SK-N-SH treated with all-trans-retinoic acid at 6 μM for 48 hours (cell line): ENCODE results near the gene LRRC4B.

Source experiments
- ATAC-seq: fragments of 200-7000 bp; cut with Tn5 transposase; 3 replicates; pipeline ENCODE4 v1.9.1; 2020; ENCODE audit warnings: mild to moderate bottlenecking, moderate library complexity
- ARNTL ChIP-seq: fragments of 450-650 bp; formaldehyde crosslinking; IDR thresholded peaks from 2 replicates; pipeline ENCODE4 v1.5.0; 2020; ENCODE audit warnings: low read depth, mild to moderate bottlenecking, moderate library complexity, borderline replicate concordance
- BACH2 ChIP-seq: fragments of 250-450 bp; sonication (Bioruptor Pico); IDR thresholded peaks from 2 replicates; pipeline ENCODE4 v1.9.0; 2021; ENCODE audit warnings: mild to moderate bottlenecking, borderline replicate concordance
- CSDC2 ChIP-seq: fragments of 250-450 bp; sonication (Bioruptor Pico); IDR thresholded peaks from 2 replicates; pipeline ENCODE4 v1.5.0; 2020; ENCODE audit warnings: mild to moderate bottlenecking, moderate library complexity
- ESRRG ChIP-seq: fragments of 250-450 bp; sonication (Bioruptor Pico); IDR thresholded peaks from 2 replicates; pipeline ENCODE4 v1.6.1; 2021; ENCODE audit warnings: mild to moderate bottlenecking
- ISL1 ChIP-seq: fragments of 250-450 bp; sonication (Bioruptor Pico); IDR thresholded peaks from 2 replicates; pipeline ENCODE4 v2.1.2; 2022; ENCODE audit warnings: mild to moderate bottlenecking, moderate library complexity
- OSR1 ChIP-seq: fragments of 250-450 bp; sonication (Bioruptor Pico); IDR thresholded peaks from 2 replicates; pipeline ENCODE4 v1.8.0; 2022; ENCODE audit warnings: moderate library complexity, mild to moderate bottlenecking, inconsistent platforms
- PPARA ChIP-seq: fragments of 250-450 bp; sonication (Bioruptor Pico); IDR thresholded peaks from 2 replicates; pipeline ENCODE4 v1.5.0; 2020; ENCODE audit warnings: mild to moderate bottlenecking, borderline replicate concordance
- RARB ChIP-seq: fragments of 250-450 bp; sonication (Bioruptor Pico); IDR thresholded peaks from 2 replicates; pipeline ENCODE4 v1.8.0; 2021; ENCODE audit warnings: mild to moderate bottlenecking, moderate library complexity
- SNAI2 ChIP-seq: fragments of 250-450 bp; sonication (Bioruptor Pico); IDR thresholded peaks from 2 replicates; pipeline ENCODE4 v1.5.0; 2020; ENCODE audit warnings: mild to moderate bottlenecking, moderate library complexity
- TCF4 ChIP-seq: fragments of 250-450 bp; sonication (Bioruptor Pico); IDR thresholded peaks from 2 replicates; pipeline ENCODE4 v1.8.0; 2021; ENCODE audit warnings: mild to moderate bottlenecking, moderate library complexity, borderline replicate concordance
- TOX ChIP-seq: fragments of 250-450 bp; sonication (Bioruptor Pico); IDR thresholded peaks from 2 replicates; pipeline ENCODE4 v1.8.0; 2021; ENCODE audit warnings: mild to moderate bottlenecking, moderate library complexity, borderline replicate concordance
- ZC3H10 ChIP-seq: fragments of 250-450 bp; sonication (Bioruptor Pico); IDR thresholded peaks from 2 replicates; pipeline ENCODE4 v1.5.1; 2021; ENCODE audit warnings: mild to moderate bottlenecking, moderate library complexity
- ZFP3 ChIP-seq: fragments of 250-450 bp; sonication (Bioruptor Pico); IDR thresholded peaks from 2 replicates; pipeline ENCODE4 v1.5.0; 2020; ENCODE audit warnings: mild to moderate bottlenecking, moderate library complexity
- ZFP30 ChIP-seq: fragments of 450-650 bp; formaldehyde crosslinking; IDR thresholded peaks from 2 replicates; pipeline ENCODE4 v1.5.0; 2022; ENCODE audit warnings: mild to moderate bottlenecking, moderate library complexity
- ZNF565 ChIP-seq: fragments of 450-650 bp; formaldehyde crosslinking; conservative IDR thresholded peaks from 2 replicates; pipeline ENCODE4 v1.5.0; 2020; ENCODE audit warnings: low read depth, mild to moderate bottlenecking, moderate library complexity
- ZNF70 ChIP-seq: fragments of 450-650 bp; formaldehyde crosslinking; IDR thresholded peaks from 2 replicates; pipeline ENCODE4 v1.5.0; 2020; ENCODE audit warnings: mild to moderate bottlenecking, moderate library complexity
- ZNF8 ChIP-seq: fragments of 450-650 bp; formaldehyde crosslinking; IDR thresholded peaks from 2 replicates; pipeline ENCODE4 v1.5.0; 2020; ENCODE audit warnings: mild to moderate bottlenecking, moderate library complexity
- TF ChIP-seq, protein P1 (sequence below): fragments of 250-450 bp; sonication (Bioruptor Pico); IDR thresholded peaks from 2 replicates; pipeline ENCODE4 v1.8.0; 2020; ENCODE audit warnings: mild to moderate bottlenecking, moderate library complexity, borderline replicate concordance
- TF ChIP-seq, protein P2 (sequence below): fragments of 250-450 bp; sonication (Bioruptor Pico); IDR thresholded peaks from 2 replicates; pipeline ENCODE4 v1.5.1; 2020; ENCODE audit warnings: low read depth, mild to moderate bottlenecking, moderate library complexity
- TF ChIP-seq, protein P3 (sequence below): fragments of 250-450 bp; sonication (Bioruptor Pico); IDR thresholded peaks from 2 replicates; pipeline ENCODE4 v1.8.0; 2021; ENCODE audit warnings: low read depth, mild to moderate bottlenecking, moderate library complexity, borderline replicate concordance

Gene LRRC4B

DNA sequence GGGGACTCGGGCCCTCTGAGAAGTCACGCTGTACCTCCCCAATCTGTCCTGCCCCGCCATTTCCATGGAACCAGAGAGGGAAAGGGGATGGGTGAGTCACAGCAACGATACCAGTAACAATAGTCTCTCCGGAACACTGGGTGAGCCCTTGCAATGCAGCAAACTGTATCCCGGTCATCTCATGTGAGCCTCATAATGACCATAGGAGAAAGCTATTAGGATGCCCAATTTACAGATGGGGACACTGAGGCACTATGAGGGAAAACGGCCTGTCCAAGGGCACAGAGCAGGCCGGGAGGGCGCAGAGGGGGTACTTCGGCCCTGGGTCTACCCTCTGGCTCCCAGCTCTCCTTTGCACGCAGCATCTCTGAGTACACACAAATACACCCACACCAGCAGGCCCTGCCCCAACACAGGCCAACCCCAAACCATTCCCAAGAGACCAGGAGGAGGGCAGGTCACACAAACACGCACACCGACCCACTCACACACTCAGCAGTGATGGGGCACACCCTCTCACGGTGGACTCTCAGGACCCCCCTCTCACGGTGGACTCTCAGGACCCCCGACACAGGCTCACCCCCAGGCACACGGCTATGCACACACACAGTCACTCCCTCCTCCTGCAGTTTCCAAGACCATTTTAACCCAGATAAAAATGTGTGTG, 18.2 kb downstream of the LRRC4B start:
- ATAC-seq: no peak
- no peak for TF ChIP-seq ARNTL (CRISPR knock-in tag)
- TF ChIP-seq ZFP3 (CRISPR knock-in tag): no peak
- TF ChIP-seq ZNF565 (CRISPR knock-in tag): no peak
- TF ChIP-seq BACH2: no peak
- TF ChIP-seq SNAI2: no peak
- no peak for TF ChIP-seq TCF4 (CRISPR knock-in tag)
- TF ChIP-seq, protein P1, sequence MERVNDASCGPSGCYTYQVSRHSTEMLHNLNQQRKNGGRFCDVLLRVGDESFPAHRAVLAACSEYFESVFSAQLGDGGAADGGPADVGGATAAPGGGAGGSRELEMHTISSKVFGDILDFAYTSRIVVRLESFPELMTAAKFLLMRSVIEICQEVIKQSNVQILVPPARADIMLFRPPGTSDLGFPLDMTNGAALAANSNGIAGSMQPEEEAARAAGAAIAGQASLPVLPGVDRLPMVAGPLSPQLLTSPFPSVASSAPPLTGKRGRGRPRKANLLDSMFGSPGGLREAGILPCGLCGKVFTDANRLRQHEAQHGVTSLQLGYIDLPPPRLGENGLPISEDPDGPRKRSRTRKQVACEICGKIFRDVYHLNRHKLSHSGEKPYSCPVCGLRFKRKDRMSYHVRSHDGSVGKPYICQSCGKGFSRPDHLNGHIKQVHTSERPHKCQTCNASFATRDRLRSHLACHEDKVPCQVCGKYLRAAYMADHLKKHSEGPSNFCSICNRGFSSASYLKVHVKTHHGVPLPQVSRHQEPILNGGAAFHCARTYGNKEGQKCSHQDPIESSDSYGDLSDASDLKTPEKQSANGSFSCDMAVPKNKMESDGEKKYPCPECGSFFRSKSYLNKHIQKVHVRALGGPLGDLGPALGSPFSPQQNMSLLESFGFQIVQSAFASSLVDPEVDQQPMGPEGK (CRISPR knock-in tag): no peak
- TF ChIP-seq TOX (CRISPR knock-in tag): no peak
- TF ChIP-seq ZNF8 (CRISPR knock-in tag): no peak
- TF ChIP-seq ZNF70 (CRISPR knock-in tag): no peak
- TF ChIP-seq, protein P2, sequence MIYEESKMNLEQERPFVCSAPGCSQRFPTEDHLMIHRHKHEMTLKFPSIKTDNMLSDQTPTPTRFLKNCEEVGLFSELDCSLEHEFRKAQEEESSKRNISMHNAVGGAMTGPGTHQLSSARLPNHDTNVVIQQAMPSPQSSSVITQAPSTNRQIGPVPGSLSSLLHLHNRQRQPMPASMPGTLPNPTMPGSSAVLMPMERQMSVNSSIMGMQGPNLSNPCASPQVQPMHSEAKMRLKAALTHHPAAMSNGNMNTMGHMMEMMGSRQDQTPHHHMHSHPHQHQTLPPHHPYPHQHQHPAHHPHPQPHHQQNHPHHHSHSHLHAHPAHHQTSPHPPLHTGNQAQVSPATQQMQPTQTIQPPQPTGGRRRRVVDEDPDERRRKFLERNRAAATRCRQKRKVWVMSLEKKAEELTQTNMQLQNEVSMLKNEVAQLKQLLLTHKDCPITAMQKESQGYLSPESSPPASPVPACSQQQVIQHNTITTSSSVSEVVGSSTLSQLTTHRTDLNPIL (CRISPR knock-in tag): no peak
- TF ChIP-seq, protein P3, sequence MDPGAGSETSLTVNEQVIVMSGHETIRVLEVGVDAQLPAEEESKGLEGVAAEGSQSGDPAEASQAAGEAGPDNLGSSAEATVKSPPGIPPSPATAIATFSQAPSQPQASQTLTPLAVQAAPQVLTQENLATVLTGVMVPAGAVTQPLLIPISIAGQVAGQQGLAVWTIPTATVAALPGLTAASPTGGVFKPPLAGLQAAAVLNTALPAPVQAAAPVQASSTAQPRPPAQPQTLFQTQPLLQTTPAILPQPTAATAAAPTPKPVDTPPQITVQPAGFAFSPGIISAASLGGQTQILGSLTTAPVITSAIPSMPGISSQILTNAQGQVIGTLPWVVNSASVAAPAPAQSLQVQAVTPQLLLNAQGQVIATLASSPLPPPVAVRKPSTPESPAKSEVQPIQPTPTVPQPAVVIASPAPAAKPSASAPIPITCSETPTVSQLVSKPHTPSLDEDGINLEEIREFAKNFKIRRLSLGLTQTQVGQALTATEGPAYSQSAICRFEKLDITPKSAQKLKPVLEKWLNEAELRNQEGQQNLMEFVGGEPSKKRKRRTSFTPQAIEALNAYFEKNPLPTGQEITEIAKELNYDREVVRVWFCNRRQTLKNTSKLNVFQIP: no peak
- no peak for TF ChIP-seq ISL1
- no peak for TF ChIP-seq PPARA (CRISPR knock-in tag)
- no peak for TF ChIP-seq OSR1
- no peak for TF ChIP-seq CSDC2 (CRISPR knock-in tag)
- TF ChIP-seq ZC3H10 (CRISPR knock-in tag): no peak
- TF ChIP-seq ESRRG: no peak
- no peak for TF ChIP-seq ZFP30 (CRISPR knock-in tag)
- no peak for TF ChIP-seq RARB (CRISPR knock-in tag)

DNA sequence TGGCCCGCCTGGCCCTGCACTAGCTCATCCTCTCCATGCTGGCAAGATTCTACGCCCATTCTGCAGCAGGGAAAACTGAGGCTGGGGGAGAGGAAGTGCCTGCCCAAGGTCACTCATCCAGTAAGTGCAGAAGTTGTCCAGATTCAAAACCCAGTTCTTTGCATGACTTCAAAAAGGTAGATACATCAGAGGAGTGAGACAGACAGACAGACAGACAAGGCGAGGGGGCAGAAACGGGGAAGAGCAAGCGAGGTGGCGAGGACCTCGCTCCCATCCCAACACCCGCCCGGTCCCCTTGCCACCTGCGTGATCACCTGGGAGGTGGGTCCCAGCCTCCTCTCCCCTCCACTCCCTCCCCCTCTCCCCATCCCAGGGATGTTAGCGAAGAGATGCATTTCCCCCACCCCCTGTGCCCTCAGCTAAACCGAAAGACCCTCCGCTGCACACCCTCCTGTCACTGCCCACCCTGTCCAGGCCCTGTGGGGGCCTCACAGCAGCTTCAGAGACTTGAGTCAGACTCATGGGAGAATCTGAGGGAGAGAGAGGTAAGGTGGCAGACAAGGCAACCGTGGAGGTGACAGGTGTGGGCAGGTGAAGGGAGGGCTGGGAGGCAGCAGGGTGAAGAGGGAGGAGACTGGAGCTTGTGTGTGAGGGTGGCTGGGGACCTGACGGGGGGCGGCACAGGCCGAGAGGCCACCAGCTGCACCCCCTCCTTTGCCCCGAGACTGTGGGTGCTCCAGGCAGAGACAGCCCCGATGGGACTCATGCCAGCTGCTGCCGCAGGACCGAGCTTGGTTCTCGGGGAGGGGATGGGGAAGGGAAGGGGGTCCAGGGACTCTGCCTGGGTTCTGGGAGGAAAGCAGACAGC, 18.9 kb downstream of the LRRC4B start:
- no peak for TF ChIP-seq ZNF70 (CRISPR knock-in tag)
- no peak for TF ChIP-seq ISL1
- no peak for TF ChIP-seq CSDC2 (CRISPR knock-in tag)
- no peak for TF ChIP-seq BACH2
- no peak for TF ChIP-seq ZNF565 (CRISPR knock-in tag)
- TF ChIP-seq, all 23 proteins: peak for 0
- no peak for ATAC-seq

DNA sequence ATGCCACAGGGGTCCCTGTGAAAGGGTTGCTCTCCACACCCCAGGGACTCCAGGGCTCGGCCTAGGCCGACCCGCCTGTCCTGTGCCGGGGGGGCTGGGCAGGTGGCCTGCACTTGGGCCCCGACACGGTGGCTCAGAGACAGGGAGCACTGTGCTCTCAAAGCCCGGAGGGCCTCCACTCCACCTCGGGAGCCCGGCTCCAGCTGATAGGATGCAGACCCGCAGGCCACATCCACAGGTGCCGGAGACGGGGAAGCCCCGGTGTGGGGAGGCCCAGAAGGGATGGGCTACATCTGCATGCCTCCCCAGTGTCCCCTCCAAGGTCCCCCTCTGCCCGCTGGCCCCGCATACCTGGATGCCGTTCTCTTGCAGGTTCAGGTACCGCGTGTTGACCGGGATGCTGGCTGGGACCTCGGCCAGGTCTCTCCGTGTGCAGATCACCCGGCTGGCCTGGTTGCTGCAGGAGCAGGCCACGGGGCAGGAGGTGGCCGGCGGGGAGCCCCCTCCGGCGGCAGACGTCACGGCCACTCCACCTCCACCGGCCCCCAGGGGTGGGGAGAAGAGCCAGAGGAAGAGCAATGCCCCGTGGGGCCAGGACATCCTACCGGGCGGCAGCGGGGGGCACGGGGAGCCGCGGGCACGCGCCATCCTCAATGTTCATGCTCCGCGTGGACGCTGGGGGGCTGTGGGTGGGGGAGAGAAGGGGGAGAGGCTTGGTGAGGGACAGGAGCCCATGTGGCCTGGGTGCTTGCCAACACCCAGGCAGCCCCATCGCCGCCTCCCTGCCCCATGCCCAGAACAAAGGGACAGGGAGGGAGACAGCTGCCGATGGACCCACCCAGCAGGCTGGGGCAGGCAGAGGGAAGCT, 19.8 kb downstream of the LRRC4B start:
- ATAC-seq: no peak
- no peak for TF ChIP-seq ARNTL (CRISPR knock-in tag)
- TF ChIP-seq PPARA (CRISPR knock-in tag): no peak
- no peak for TF ChIP-seq SNAI2
- TF ChIP-seq, protein P3: no peak
- TF ChIP-seq ZC3H10 (CRISPR knock-in tag): no peak
